T-helper 1 cell treated with Interleukin-12 subunit alpha and Interleukin-12 subunit beta and Interleukin-4 antibody, amounts not matched to agents 30 ng/mL and 1 ng/mL, for 36 hours (primary cell): ENCODE data around the gene DPH7. TPM values are rescaled to one million over a fixed set of nuclear protein-coding genes. Genes with fewer than 3 reads are reported as not detected.
"Not testable (repeated sequence)": the region's sequence is repeated elsewhere in the genome, so short reads cannot be mapped to it uniquely, and the experiment has no call there.

Experiments
- intact Hi-C: fragments of 100-400 bp; cut with micrococcal nuclease; formaldehyde crosslinking; loops from one replicate; pipeline ENCODE4 v1.15.1; 2024
- total RNA-seq: library from RNA; stranded (reverse); gene quantifications from 2 replicates; pipeline ENCODE4 v1.2.3, GENCODE V29; 2022

DPH7 gene
- total RNA-seq, result 39.7 and 43.6 TPM in 2 replicates

- intact Hi-C loops, result loop anchor here (1.0 kb wide), 3 partner anchors 12 to 40 kb away; partner anchors contain the start of genes ARRDC1 and ZMYND19
Observed at GRCh38 chr9:137578518-137579258, at the start of gene DPH7. TSS of gene DPH7 (minus strand) at chr9:137578925. CDS start at chr9:137578777, 148 bp downstream.

GRCh38 chr9:137627406-137627805 lies 48.7 kb upstream of the DPH7 start:
- intact Hi-C loops, result not testable (repeated sequence)

- intact Hi-C loops, result no loop called here
Observed at GRCh38 chr9:137626464-137626863, 47.7 kb upstream of the DPH7 start.

GRCh38 chr9:137622211-137622610 lies 43.5 kb upstream of the DPH7 start:
- intact Hi-C loops, result not testable (repeated sequence)

GRCh38 chr9:137621131-137621757 lies 42.5 kb upstream of the DPH7 start:
- intact Hi-C loops, result loop anchor here (1.0 kb wide), 1 partner anchor 18 kb away; no protein-coding TSS in a partner anchor

- intact Hi-C loops, result no loop called here
Observed at GRCh38 chr9:137620581-137620980, 41.9 kb upstream of the DPH7 start.

- intact Hi-C loops, result no loop called here
Observed at GRCh38 chr9:137620048-137620405, 41.3 kb upstream of the DPH7 start.

GRCh38 chr9:137619240-137620047 lies 40.7 kb upstream of the DPH7 start:
- intact Hi-C loops, result loop anchor here (1.0 to 10.0 kb wide), 2 partner anchors 9 to 1505 kb away; partner anchors contain the start of gene TMEM250

- intact Hi-C loops, result loop anchor here (1.0 to 10.0 kb wide), 6 partner anchors 10 to 1504 kb away; partner anchors contain the start of genes ARRDC1, DPH7, MRPL41 and TMEM250
Observed at GRCh38 chr9:137618105-137619067, 39.7 kb upstream of the DPH7 start, which contains the start of gene EHMT1. TSS of gene EHMT1 (plus strand) at chr9:137619005. CDS start at chr9:137619029, 24 bp downstream.

- intact Hi-C loops, result loop anchor here (10.0 kb wide), 1 partner anchor 1501 kb away; the partner anchor contains the start of gene TMEM250
Observed at GRCh38 chr9:137615387-137615871, 36.7 kb upstream of the DPH7 start.

GRCh38 chr9:137614631-137615386 lies 36.1 kb upstream of the DPH7 start:
- intact Hi-C loops, result loop anchor here (10.0 kb wide), 1 partner anchor 1500 kb away; the partner anchor contains the start of gene TMEM250

GRCh38 chr9:137613738-137614523 lies 35.2 kb upstream of the DPH7 start:
- intact Hi-C loops, result loop anchor here (10.0 kb wide), 1 partner anchor 1499 kb away; the partner anchor contains the start of gene TMEM250

- intact Hi-C loops, result loop anchor here (10.0 kb wide), 1 partner anchor 1498 kb away; the partner anchor contains the start of gene TMEM250
Observed at GRCh38 chr9:137613259-137613658, 34.5 kb upstream of the DPH7 start.

- intact Hi-C loops, result loop anchor here (10.0 kb wide), 1 partner anchor 1498 kb away; the partner anchor contains the start of gene TMEM250
Observed at GRCh38 chr9:137612741-137613142, 34.0 kb upstream of the DPH7 start.

GRCh38 chr9:137611623-137612609 lies 33.2 kb upstream of the DPH7 start:
- intact Hi-C loops, result loop anchor here (10.0 kb wide), 1 partner anchor 1497 kb away; the partner anchor contains the start of gene TMEM250

- intact Hi-C loops, result loop anchor here (10.0 kb wide), 1 partner anchor 1496 kb away; the partner anchor contains the start of gene TMEM250
Observed at GRCh38 chr9:137610944-137611343, 32.2 kb upstream of the DPH7 start.
